SK-N-SH (cell line): ENCODE measurements around the gene TRIOBP.

Experiments used
- CTCF ChIP-seq: fragments of 200-600 bp; sonication (generic); IDR thresholded peaks from 2 replicates; pipeline ENCODE4 v1.6.1; 2017; ENCODE audit warnings: antibody characterized with exemption, mild to moderate bottlenecking, moderate library complexity
- EP300 ChIP-seq, 2 experiments: IDR thresholded peaks; 2 replicates each; pipeline versions ENCODE4 v1.4.0 to v1.6.1; 2012; ENCODE audit warnings: borderline replicate concordance in 1 of 2, low read depth in 1 of 2, low read length in 1 of 2
- EZH2phosphoT487 ChIP-seq: fragments of 200-600 bp; sonication (generic); IDR thresholded peaks from 2 replicates; pipeline ENCODE4 v1.6.1; 2017; ENCODE audit warnings: low read depth, mixed run types, mild to moderate bottlenecking, antibody characterized with exemption, moderate library complexity, borderline replicate concordance
- FOXJ3 ChIP-seq: sonication (generic); formaldehyde crosslinking; IDR thresholded peaks from 2 replicates; pipeline ENCODE4 v1.5.1; 2020; ENCODE audit warnings: mild to moderate bottlenecking, missing genetic modification reagents
- FOXM1 ChIP-seq: IDR thresholded peaks from 2 replicates; pipeline ENCODE4 v1.4.0; 2012; ENCODE audit warnings: low read depth, mild to moderate bottlenecking
- GABPA ChIP-seq: IDR thresholded peaks from 2 replicates; pipeline ENCODE4 v1.4.0; 2012; ENCODE audit warnings: low read depth, mild to moderate bottlenecking
- JUND ChIP-seq: IDR thresholded peaks from 2 replicates; pipeline ENCODE4 v1.4.0; 2012
- MAX ChIP-seq: IDR thresholded peaks from 2 replicates; pipeline ENCODE4 v1.4.0; 2012; ENCODE audit warnings: low read depth
- POLR2AphosphoS5 ChIP-seq: IDR thresholded peaks from 2 replicates; pipeline ENCODE4 v1.6.1; 2012; ENCODE audit warnings: low read depth, low read length
- REST ChIP-seq: IDR thresholded peaks from 2 replicates; pipeline ENCODE4 v1.6.1; 2012; ENCODE audit warnings: mild to moderate bottlenecking, low read depth, low read length, moderate library complexity
- TAF1 ChIP-seq: IDR thresholded peaks from 2 replicates; pipeline ENCODE4 v1.6.1; 2012; ENCODE audit warnings: low read depth, mild to moderate bottlenecking, low read length, moderate library complexity, borderline replicate concordance
- TCF12 ChIP-seq: IDR thresholded peaks from 2 replicates; pipeline ENCODE4 v1.4.0; 2012

- TF ChIP-seq TAF1 (peak; percentile 9; the same call in 1 of the 2 replicates), CTCF (peak; percentile 25; the same call in 1 of the 2 replicates), FOXM1 (peak; percentile 45; the same call in 1 of the 2 replicates), GABPA (peak; percentile 28; the same call in 1 of the 2 replicates), POLR2AphosphoS5 (peak; percentile 60; the same call in 1 of the 2 replicates), FOXJ3 (CRISPR knock-in tag) (peak; percentile 88; the same call in 1 of the 2 replicates), TCF12 (peak; percentile 94), EP300 (IDR thresholded peaks at IDR 0.05; ENCODE audit: borderline replicate concordance in 1 of 2, low read depth in 1 of 2, low read length in 1 of 2) (peak; percentile 78 to 88), EZH2phosphoT487 (no peak), REST (peak; percentile 85), JUND (peak; percentile 81), MAX (peak; percentile 96)
Measured at GRCh38 chr22:37752189-37753087, 55.6 kb downstream of the TRIOBP start.
